ENCODE data around the gene GPR4. TPM values are rescaled to one million over a fixed set of nuclear protein-coding genes. Genes with fewer than 3 reads are reported as not detected.

Gene GPR4
- total RNA-seq, 4 donors from 2014 or later, result 2.0 to 10.4 (median 5.9) TPM

DNA sequence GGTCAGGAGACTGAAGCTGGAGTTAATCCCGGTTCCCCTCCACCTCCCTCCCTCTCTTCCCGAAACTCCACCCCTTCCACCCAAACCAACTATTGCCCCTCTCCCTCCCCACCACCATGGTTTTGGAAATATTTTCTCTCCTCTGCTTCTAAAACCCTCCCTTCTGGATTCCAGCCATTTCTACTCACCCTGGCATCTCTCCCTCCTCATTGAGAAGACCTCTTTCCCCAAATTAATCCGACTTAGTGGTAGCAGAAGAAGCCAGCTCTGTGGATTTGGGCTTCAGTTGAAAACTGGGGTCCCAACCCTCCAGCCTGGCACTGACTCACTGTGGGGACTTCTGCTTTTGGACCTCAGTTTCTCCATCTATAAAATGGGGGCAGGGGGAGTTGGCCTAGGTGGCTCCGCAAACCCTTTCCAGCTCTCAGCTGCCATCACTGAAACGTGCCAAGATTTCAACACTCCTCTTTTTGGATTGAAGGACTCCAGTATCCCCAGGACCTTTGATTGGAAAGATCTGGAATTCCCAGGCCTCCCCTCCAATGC is 1.6 kb downstream of the GPR4 start:
- TF ChIP-seq, protein P1, sequence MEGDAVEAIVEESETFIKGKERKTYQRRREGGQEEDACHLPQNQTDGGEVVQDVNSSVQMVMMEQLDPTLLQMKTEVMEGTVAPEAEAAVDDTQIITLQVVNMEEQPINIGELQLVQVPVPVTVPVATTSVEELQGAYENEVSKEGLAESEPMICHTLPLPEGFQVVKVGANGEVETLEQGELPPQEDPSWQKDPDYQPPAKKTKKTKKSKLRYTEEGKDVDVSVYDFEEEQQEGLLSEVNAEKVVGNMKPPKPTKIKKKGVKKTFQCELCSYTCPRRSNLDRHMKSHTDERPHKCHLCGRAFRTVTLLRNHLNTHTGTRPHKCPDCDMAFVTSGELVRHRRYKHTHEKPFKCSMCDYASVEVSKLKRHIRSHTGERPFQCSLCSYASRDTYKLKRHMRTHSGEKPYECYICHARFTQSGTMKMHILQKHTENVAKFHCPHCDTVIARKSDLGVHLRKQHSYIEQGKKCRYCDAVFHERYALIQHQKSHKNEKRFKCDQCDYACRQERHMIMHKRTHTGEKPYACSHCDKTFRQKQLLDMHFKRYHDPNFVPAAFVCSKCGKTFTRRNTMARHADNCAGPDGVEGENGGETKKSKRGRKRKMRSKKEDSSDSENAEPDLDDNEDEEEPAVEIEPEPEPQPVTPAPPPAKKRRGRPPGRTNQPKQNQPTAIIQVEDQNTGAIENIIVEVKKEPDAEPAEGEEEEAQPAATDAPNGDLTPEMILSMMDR (IDR thresholded peaks at IDR 0.05; ENCODE audit: low read depth), result no peak

DNA sequence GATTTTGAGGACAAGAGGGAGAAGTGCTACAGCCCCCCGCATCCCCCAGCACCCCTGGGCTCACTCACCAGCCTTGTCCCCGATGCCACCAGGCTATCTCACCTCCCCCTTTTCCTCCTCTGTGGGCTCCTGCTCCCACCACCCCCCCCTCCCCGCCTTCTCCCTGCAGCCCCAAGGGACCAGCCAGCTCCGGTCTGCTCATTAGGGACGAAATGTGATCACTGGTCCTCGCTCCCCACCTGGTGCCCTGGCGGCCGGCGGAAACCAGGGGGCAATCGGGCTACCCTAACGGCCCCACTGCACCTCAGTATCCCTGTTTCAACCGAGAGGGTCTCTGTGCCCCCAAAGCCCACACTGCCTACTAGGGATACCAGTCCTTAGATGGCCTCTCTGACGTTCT is 2.7 kb downstream of the GPR4 start:
- TF ChIP-seq, protein P1 (IDR thresholded peaks at IDR 0.05; ENCODE audit: low read depth), result no peak

DNA sequence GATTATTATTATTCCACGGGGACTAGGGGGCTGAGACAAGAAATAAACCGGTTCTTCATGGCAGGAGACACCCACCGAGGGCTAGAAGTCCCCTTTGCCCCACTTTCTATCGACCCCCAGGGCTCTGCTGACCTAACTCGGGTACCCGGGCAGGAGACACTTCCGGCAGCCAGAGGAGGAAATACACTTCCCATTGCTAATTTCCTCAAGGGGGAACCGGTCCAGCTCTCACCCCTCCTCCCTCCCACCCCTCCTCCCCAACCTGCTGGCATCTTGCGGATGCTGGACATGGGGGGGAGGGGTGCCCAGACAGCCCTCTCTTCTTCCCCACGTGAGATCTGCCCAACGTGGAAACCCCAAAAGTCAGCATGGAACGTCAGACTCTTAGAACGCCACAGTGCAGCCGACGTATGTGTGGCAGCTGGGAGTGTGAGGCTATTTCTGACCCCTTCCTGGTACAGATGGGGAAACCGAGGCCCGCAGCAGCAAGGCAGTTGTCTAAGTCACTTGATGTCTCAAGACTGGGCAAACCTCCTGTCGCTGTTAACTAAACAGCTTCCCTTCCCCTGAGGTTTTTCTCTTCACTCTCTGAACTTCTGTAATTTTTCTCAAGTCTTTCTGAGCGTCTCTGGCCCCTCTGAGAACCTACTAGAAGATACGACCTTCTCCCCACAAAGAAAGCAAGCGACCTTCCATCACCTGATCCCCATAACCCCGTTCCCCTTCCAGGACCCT is 3.6 kb downstream of the GPR4 start:
- TF ChIP-seq, protein P1 (IDR thresholded peaks at IDR 0.05; ENCODE audit: low read depth), result no peak

DNA sequence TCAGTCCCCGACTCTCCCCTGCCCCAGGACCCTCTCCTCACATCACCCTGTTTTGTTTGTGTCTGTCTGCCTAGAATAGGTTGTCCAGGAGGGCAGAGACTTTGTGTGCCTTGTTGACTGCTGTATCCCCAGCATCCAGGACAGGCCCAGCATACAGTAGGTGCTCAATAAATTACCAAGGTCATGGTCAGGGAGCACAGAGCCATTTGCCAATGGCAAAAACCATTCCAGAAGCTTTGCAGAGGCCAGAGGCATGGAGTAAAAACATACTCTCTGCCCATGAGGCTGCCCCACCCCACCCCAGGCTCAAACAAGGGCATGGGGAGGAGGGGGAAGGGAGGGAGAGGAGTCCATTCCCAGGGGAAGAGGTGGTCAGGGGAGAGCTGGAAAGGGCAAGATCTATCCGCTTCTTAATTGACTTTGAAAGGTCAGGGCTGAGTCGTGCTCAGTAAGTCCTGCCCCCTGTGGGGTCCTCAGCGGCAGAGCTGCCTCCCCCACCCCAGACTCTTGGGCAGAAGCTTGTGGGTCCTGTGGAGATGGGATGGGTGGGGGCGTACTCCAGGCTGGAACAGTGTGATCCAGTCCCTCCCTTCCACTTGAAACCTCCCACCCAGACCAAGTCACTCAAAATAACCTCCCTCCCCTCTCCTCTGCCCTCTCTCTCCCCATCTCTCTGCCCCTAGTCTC is 4.4 kb downstream of the GPR4 start:
- TF ChIP-seq, protein P1 (IDR thresholded peaks at IDR 0.05; ENCODE audit: low read depth), result no peak

DNA sequence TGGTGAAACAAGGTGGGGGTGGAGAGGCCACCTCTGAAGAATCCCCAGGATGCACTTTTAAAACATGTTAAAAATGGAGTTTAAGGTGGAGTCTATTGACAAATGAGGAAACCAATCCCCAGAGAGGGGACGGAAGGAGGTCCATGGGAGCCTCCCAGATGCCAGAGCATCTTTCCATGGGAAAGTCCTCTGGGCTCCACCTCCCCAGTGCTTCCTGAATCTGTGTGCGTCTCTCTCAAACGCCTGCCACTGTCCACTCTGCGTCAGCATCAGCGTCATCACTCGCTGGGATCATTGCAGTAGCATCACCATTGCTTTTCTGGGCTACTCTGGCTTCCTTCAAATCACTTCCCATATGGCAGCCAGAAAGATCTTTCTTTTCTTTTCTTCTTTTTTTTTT is 6.2 kb downstream of the GPR4 start:
- TF ChIP-seq, protein P1 (IDR thresholded peaks at IDR 0.05; ENCODE audit: low read depth), result no peak

DNA sequence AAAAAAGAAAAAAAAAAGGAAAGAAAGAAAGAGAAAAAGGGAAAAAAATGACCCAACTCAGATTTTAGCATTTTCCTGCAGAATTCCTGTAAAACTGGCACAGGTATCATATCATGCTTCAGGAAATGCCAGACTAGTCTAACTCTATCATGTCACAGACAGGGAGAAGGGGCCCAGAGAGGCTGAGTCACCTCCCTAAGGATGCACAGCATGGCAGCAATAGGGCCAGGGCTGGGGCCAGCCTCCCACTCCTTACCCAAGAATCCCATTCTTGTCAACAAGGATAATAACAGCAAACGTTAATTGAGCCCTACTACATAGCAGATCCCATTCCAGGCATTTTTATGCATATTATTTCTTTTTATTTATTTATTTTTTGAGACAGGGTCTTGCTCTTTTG is 8.5 kb downstream of the GPR4 start:
- TF ChIP-seq, protein P1 (IDR thresholded peaks at IDR 0.05; ENCODE audit: low read depth), result no peak

DNA sequence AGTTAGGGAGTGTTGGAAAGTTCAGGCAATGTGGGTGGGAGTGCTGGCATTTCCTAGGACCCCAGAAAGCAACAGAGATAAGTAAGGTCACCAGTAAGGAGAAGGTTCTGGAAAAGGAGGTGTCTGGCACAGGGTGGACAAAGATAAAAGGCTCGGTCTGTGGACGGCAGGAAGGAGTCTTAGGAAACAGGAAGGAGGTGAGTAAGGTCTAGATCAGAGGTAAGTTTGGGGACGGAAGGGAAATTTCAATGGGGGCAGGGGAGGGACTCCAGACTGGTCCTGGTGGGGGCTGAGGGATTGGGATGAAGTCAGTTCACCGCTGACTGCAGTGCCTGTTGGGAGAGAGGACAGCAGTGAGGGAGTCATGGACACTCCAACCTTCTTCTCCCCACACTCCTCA is 9.6 kb downstream of the GPR4 start:
- TF ChIP-seq, protein P1 (IDR thresholded peaks at IDR 0.05; ENCODE audit: low read depth), result no peak
